ENCODE results near the gene MED16. TPM values are rescaled to one million over a fixed set of nuclear protein-coding genes. Genes with fewer than 3 reads are reported as not detected.

MED16 gene
- total and polyA plus RNA-seq, 10 of the 15 experiments (the other 5 are each of a cell fraction or from before 2014, with no cell fraction given): 0.56 to 51.1 (median 13.6) TPM

DNA sequence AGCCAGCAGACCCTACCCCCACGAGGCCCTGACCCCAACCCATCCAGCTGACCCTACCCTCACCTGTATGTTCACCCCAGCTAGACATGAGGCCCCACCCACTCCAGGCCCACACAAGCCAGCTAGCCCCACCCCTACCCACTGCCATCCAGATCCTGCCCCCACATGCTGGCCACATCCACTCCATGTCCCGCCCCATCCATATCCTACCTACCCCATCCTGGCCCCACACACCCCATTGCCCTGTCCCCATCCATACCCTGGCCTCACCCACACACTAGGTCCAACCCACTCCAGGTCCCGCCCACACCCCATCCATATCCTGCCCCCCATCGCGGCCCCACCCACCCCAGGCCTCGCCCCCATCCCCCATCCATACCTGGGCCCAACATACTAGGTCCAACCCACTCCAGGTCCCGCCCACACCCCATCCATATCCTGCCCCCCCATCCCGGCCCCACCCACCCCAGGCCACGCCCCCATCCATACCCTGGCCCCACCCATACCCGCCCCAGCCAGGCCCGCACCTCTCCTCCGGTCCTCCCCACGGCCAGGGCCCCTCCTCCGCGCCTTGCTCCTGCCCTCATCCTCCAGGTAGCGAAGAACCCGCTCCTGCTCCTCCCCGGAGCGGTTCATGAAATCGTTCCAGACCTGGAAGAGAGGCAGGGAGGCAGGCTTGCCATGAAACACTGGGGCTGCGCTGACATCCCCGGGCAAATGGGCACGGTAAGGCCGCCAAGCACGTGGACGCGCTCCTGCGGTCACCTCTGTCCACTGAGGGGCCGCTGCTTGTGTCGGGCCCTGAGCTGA lies 7.5 kb upstream of the MED16 start:
- ChIA-PET SMC1A (ENCODE audit: uncharacterized antibody, unreplicated experiment) (no interaction called here), RAD21 (ENCODE audit: unreplicated experiment) (no interaction called here), POLR2A (no interaction called here), CTCF (no interaction called here)
- FAIRE-seq (no peak), ATAC-seq (peak; percentile 57), DNase-seq (ENCODE audit: low read depth, low spot score) (no peak)
- Histone ChIP-seq H3K4me2 (ENCODE audit: control insufficient read depth, insufficient read depth) (no peak overlapping the region), H3K27ac (ENCODE audit: control insufficient read depth, insufficient read depth) (no peak overlapping the region), H3K9me3 (replicated peaks; ENCODE audit: control insufficient read depth, insufficient read depth, low read length) (no peaks in the 10 kb centered on the region), H3K4me3 (no peak overlapping the region), H3K9ac (ENCODE audit: control insufficient read depth, insufficient read depth, low read length) (no peak overlapping the region), H2AFZ (ENCODE audit: control insufficient read depth, low read depth, low read length) (no peak overlapping the region), H3K79me2 (ENCODE audit: control insufficient read depth, insufficient read depth, low read length) (no peaks in the 10 kb centered on the region), H4K20me1 (ENCODE audit: control insufficient read depth, insufficient read depth) (no peaks in the 10 kb centered on the region), H3K4me1 (ENCODE audit: control insufficient read depth, insufficient read depth, low read length) (no peaks in the 10 kb centered on the region), H3K36me3 (ENCODE audit: control insufficient read depth in 2 of 2, insufficient read depth in 2 of 2, low read length in 1 of 2) (peaks cover 0 to 6% of the 10 kb centered on the region in 2 experiments; a peak in 2 of 4 replicates), H3K27me3 (replicated peaks in 1 of 2; ENCODE audit: control insufficient read depth in 2 of 2, insufficient read depth in 2 of 2, low read length in 1 of 2) (no peaks in the 10 kb centered on the region)
- BruUV-seq (replicated peaks): no TSS peak
- no peak for TF ChIP-seq NFXL1 (IDR thresholded peaks at IDR 0.05; ENCODE audit: borderline replicate concordance)
- no peak for TF ChIP-seq FOXK2 (IDR thresholded peaks at IDR 0.05)
- TF ChIP-seq ZNF24 (IDR thresholded peaks at IDR 0.05): no peak
- no peak for TF ChIP-seq RB1 (IDR thresholded peaks at IDR 0.05; ENCODE audit: borderline replicate concordance)
- peak; percentile 81; the same call in 1 of the 2 replicates for TF ChIP-seq HDGF (IDR thresholded peaks at IDR 0.05)
- TF ChIP-seq, protein P1, sequence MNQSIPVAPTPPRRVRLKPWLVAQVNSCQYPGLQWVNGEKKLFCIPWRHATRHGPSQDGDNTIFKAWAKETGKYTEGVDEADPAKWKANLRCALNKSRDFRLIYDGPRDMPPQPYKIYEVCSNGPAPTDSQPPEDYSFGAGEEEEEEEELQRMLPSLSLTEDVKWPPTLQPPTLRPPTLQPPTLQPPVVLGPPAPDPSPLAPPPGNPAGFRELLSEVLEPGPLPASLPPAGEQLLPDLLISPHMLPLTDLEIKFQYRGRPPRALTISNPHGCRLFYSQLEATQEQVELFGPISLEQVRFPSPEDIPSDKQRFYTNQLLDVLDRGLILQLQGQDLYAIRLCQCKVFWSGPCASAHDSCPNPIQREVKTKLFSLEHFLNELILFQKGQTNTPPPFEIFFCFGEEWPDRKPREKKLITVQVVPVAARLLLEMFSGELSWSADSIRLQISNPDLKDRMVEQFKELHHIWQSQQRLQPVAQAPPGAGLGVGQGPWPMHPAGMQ (IDR thresholded peaks at IDR 0.05; ENCODE audit: borderline replicate concordance): no peak
- no peak for TF ChIP-seq TARDBP (IDR thresholded peaks at IDR 0.05; ENCODE audit: borderline replicate concordance)
- TF ChIP-seq, protein P2, sequence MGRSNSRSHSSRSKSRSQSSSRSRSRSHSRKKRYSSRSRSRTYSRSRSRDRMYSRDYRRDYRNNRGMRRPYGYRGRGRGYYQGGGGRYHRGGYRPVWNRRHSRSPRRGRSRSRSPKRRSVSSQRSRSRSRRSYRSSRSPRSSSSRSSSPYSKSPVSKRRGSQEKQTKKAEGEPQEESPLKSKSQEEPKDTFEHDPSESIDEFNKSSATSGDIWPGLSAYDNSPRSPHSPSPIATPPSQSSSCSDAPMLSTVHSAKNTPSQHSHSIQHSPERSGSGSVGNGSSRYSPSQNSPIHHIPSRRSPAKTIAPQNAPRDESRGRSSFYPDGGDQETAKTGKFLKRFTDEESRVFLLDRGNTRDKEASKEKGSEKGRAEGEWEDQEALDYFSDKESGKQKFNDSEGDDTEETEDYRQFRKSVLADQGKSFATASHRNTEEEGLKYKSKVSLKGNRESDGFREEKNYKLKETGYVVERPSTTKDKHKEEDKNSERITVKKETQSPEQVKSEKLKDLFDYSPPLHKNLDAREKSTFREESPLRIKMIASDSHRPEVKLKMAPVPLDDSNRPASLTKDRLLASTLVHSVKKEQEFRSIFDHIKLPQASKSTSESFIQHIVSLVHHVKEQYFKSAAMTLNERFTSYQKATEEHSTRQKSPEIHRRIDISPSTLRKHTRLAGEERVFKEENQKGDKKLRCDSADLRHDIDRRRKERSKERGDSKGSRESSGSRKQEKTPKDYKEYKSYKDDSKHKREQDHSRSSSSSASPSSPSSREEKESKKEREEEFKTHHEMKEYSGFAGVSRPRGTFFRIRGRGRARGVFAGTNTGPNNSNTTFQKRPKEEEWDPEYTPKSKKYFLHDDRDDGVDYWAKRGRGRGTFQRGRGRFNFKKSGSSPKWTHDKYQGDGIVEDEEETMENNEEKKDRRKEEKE (IDR thresholded peaks at IDR 0.05): no peak
- TF ChIP-seq, protein P3, sequence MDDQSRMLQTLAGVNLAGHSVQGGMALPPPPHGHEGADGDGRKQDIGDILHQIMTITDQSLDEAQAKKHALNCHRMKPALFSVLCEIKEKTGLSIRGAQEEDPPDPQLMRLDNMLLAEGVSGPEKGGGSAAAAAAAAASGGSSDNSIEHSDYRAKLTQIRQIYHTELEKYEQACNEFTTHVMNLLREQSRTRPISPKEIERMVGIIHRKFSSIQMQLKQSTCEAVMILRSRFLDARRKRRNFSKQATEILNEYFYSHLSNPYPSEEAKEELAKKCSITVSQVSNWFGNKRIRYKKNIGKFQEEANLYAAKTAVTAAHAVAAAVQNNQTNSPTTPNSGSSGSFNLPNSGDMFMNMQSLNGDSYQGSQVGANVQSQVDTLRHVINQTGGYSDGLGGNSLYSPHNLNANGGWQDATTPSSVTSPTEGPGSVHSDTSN (IDR thresholded peaks at IDR 0.05; ENCODE audit: insufficient replicate concordance, low read depth, low read length): no peak
- intact Hi-C loops (cut with micrococcal nuclease; ENCODE audit: unreplicated experiment): no loop called here
- in situ Hi-C loops (cut with MboI): no loop called here
- WGBS (ENCODE audit: insufficient coverage, insufficient replicate concordance, low lambda C conversion rate, missing lambda C conversion rate): 73% methylated on average over 19 of the region's 30 CpGs
